ENCODE results near the gene UNCX.

Gene UNCX

GRCh38 chr7:1233333-1234048 lies 819 bp downstream of the UNCX start:
- no peak for DNase-seq

GRCh38 chr7:1234049-1234880 lies 1.6 kb downstream of the UNCX start:
- DNase-seq: no peak

GRCh38 chr7:1234881-1235500 lies 2.3 kb downstream of the UNCX start:
- no peak for DNase-seq

GRCh38 chr7:1235501-1236131 lies 2.9 kb downstream of the UNCX start:
- DNase-seq: no peak

- DNase-seq: no peak
Observed at GRCh38 chr7:1236132-1236661, 3.5 kb downstream of the UNCX start.

- DNase-seq: no peak
Observed at GRCh38 chr7:1236831-1237701, 4.4 kb downstream of the UNCX start.

- DNase-seq: no peak
Observed at GRCh38 chr7:1237704-1238255, 5.1 kb downstream of the UNCX start.

GRCh38 chr7:1238450-1238882 lies 5.8 kb downstream of the UNCX start:
- no peak for DNase-seq

- DNase-seq: no peak
Observed at GRCh38 chr7:1238931-1239802, 6.5 kb downstream of the UNCX start.

- DNase-seq: no peak
Observed at GRCh38 chr7:1239803-1240516, 7.3 kb downstream of the UNCX start.

- DNase-seq: no peak
Observed at GRCh38 chr7:1240517-1241257, 8.0 kb downstream of the UNCX start.

GRCh38 chr7:1241258-1241602 lies 8.6 kb downstream of the UNCX start:
- no peak for DNase-seq

GRCh38 chr7:1241603-1242255 lies 9.1 kb downstream of the UNCX start:
- DNase-seq: no peak

- DNase-seq: no peak
Observed at GRCh38 chr7:1242256-1242605, 9.6 kb downstream of the UNCX start.

GRCh38 chr7:1242606-1243289 lies 10.1 kb downstream of the UNCX start:
- DNase-seq: no peak

- DNase-seq: no peak
Observed at GRCh38 chr7:1243290-1243963, 10.8 kb downstream of the UNCX start.

- no peak for DNase-seq
Observed at GRCh38 chr7:1243964-1244416, 11.3 kb downstream of the UNCX start.

Data from bone marrow (tissue), 2 donors.